ENCODE results near the gene EPHB3.

GRCh38 chr3:184524981-184525336 is 36.6 kb upstream of the EPHB3 start:
- TF ChIP-seq, protein P1, sequence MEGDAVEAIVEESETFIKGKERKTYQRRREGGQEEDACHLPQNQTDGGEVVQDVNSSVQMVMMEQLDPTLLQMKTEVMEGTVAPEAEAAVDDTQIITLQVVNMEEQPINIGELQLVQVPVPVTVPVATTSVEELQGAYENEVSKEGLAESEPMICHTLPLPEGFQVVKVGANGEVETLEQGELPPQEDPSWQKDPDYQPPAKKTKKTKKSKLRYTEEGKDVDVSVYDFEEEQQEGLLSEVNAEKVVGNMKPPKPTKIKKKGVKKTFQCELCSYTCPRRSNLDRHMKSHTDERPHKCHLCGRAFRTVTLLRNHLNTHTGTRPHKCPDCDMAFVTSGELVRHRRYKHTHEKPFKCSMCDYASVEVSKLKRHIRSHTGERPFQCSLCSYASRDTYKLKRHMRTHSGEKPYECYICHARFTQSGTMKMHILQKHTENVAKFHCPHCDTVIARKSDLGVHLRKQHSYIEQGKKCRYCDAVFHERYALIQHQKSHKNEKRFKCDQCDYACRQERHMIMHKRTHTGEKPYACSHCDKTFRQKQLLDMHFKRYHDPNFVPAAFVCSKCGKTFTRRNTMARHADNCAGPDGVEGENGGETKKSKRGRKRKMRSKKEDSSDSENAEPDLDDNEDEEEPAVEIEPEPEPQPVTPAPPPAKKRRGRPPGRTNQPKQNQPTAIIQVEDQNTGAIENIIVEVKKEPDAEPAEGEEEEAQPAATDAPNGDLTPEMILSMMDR (IDR thresholded peaks at IDR 0.05), result no peak
- no peak for TF ChIP-seq ZFX (IDR thresholded peaks at IDR 0.05; ENCODE audit: borderline replicate concordance)

Data from 22Rv1 (cell line).